ENCODE measurements around the gene EGFR.
"Not testable (repeated sequence)": the region's sequence is repeated elsewhere in the genome, so short reads cannot be mapped to it uniquely, and the experiment has no call there.

EGFR gene

DNA sequence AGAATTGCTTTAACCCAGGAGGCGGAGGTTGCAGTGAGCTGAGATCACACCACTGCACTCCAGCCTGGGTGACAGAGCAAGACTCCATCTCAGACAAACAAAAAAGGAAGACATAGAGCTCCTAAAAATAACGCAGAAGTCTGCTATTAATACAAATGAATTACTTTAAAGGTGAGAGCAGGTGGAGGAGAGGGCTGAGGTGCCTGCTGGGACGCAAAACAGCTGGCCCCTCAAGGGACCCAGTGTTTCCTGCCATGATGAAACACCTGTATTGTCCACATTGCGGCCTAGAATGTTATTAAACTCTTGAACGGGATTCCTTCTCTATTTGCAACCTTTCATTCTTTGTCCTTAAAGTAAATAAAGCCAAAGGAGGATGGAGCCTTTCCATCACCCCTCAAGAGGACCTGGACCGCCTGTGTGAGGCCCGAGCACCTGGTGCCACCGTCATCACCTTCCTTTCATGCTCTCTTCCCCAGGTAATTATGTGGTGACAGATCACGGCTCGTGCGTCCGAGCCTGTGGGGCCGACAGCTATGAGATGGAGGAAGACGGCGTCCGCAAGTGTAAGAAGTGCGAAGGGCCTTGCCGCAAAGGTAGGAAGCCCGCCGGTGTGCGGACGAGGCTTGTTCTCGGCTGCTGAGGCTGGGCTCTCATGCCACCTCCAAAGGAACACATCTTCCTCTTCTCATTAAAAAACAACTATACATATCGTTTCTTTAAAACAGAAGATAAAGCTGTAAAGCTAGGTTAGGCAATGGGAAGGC, 136.7 kb downstream of the EGFR start:
- no peak for DNase-seq

DNA sequence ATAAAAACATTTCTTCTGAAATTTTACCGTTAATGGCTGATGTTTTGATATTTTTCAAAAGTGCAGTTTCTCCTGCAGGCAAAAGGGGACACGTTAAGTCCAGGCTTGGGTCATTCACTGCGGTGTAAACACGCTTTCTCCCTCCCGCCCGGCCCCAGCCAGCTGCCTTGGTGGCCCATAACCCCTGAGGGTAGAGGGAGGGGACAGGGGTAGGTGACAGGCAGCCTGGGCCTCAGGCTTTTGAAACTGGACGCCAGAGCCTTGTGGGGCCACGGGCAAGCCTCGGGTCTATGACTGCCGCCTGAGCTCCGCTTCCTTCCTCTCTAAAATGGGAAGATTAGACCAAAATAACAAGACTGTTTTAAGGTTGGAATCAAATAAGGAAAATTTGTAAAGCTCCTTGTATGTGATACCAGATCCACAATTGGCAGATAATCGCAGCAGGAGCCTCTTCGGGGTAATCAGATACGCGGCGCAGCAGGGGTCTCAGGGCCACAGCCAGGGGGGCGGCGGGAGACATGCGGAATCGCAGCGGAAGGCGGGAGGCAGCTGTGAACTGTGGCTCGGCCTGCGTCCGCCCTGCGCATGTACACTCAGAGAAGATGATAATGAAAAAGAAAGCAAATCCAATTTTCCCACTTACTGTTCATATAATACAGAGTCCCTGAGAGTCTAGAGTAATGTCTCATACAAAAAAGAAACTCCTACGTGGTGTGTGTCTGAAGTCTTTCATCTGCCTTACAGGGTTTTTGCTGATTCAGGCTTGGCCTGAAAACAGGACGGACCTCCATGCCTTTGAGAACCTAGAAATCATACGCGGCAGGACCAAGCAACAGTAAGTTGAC, 138.3 kb downstream of the EGFR start:
- no peak for DNase-seq

DNA sequence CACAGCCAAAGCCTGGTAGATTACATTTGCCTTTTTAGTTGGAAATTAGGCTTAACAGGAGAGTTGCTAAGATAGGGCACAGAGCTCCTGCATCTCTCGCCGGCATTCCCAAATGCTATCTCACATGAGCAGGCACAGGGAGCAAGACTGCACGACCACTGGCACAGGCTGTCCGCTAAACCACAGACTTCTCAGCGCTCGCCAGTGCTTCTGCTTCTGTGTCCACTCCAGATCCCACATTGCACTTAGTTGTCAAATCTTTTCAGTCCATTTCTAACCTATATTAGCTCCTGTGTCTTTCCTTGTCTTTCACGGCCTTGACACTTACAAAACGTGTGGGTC, 138.9 kb downstream of the EGFR start:
- DNase-seq, result no peak

DNA sequence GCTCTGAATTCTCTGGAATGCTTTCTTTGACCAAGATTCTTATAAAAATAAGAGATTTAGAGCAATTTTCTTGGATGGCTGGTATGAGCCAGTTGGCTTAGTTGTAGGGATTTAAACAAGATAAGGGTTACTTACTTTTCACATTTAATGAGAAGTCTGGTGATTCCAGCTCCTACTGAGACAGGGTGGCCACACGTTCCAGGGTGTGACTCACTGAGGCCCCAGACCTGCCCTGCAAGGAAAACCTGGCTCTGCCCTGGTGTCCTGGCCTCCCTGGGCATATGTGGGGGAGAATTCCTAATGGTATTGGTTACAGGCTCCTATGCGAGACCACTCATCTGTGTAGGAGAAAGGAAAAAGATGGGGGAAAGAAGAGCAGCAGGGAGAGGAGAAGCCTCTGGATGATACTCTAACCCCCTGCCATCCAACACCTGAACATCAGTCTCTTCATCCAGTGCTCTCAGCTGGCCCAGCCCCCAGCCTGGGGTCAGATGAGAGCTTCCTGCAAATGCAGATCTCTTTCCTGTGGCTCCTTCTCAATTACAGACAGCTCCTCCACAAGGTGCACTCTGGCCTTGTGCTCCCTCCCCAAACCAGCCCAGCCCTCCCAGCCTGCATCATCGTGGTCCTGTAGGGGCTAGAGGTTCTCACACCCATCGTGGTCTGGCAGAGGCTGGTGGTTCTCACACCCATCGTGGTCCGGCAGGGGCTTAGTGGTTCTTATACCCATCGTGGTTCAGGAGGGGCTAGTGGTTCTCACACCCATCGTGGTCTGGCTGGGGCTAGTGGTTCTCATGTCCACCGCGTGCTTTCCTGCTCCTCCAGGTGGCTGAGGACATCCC, 139.9 kb downstream of the EGFR start:
- no peak for DNase-seq

DNA sequence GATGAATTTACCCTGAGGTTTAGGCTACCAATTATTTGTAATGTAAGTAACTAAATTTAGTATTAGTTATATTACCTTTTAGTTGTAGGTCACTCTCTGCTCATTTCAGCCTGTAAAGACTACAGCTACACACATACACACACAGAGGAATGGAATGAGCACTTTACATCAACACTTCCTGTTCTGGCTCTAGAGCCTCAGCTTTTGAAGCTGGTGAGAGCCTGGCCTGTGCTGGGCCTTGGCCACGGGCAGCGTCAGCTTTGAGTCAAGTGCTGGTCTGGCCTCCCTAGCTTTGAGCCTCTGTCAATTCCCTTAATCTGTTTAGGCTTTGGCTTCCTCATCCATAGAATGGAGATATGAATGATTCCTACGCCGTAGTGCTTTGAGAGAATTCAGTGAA, 141.7 kb downstream of the EGFR start:
- no peak for DNase-seq

DNA sequence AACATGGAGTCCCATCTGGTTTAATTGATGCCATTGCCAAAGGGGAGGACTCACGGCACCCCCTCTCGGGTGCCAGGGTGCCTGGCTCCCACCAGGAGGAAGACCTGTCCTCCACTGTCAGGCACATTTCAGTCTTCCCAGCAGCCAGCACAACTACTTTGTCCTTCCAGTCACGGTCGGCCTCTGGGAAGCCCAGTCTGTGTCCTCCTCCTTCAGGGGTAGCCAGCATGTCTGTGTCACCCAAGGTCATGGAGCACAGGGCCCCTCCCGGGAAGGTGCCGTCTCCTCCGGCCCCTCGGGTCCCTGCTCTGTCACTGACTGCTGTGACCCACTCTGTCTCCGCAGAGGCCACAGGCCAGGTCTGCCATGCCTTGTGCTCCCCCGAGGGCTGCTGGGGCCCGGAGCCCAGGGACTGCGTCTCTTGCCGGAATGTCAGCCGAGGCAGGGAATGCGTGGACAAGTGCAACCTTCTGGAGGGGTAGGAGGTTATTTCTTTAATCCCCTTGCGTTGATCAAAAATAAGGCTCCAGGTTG, 142.4 kb downstream of the EGFR start:
- no peak for DNase-seq

DNA sequence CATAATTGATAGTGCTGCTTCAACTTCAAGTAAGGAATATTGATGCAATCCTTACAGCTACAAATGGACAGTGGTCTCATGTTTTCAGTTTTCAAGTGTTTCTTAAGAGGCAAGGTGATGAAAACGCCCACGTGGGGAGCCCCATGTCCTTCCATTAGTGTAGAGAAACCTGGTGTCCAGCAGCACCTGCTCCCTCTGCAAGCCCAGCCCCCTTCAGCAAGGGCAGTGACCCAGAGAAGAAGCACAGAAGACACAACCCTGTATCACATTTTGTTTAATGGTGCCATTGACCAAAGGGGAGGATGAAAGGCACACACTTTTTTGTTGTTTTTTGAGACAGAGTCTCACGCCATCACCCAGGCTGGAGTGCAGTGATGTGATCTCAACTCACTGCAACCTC, 143.7 kb downstream of the EGFR start:
- no peak for DNase-seq

DNA sequence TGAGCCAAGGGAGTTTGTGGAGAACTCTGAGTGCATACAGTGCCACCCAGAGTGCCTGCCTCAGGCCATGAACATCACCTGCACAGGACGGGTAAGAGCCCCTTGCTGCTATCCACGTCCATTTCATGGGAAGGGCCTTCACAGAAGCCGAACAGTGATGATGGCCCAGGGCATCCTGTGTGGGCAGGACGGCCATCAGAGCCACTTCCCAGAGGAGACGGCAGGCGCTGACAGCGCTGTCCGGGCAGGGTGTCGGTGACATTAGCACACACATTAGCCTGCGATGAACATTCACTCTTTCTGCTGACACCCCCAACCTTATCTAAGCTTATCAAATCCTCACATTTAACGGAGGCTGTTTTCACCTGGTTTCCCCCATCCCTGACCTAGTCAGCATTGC, 144.9 kb downstream of the EGFR start:
- DNase-seq, result no peak

DNA sequence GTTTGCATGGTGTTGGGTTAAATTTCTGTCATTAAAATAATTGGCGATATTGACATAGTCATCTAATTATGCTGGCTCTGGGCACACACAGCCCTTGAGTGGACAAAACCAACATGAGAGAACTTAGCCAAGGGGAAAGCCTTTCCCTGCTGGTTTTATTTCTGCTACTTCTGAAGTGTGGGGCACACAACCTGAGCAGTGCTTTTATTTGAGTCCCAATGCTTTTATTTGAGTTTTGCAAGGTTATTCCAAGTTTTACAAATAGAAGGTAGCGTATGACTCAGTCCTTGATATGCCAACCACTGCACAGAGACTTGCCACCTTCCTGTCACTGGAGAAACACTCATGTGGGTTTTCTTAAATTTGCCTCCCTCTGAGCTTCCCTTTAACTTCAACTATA, 145.7 kb downstream of the EGFR start:
- no peak for DNase-seq

DNA sequence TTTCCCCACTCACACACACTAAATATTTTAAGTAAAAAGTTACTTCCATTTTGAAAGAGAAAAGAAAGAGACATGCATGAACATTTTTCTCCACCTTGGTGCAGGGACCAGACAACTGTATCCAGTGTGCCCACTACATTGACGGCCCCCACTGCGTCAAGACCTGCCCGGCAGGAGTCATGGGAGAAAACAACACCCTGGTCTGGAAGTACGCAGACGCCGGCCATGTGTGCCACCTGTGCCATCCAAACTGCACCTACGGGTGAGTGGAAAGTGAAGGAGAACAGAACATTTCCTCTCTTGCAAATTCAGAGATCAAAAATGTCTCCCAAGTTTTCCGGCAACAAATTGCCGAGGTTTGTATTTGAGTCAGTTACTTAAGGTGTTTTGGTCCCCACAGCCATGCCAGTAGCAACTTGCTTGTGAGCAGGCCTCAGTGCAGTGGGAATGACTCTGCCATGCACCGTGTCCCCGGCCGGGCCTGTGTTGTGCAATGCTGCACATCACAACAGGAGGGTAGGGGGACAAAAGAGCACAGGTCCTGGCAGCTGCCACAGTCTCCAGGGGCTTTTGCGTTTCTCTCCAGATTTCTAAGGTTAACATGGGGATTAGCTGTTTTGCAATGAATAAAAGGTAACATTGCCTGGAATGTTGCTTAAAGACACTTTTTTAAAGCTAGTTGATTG, 146.5 kb downstream of the EGFR start:
- DNase-seq, result no peak

DNA sequence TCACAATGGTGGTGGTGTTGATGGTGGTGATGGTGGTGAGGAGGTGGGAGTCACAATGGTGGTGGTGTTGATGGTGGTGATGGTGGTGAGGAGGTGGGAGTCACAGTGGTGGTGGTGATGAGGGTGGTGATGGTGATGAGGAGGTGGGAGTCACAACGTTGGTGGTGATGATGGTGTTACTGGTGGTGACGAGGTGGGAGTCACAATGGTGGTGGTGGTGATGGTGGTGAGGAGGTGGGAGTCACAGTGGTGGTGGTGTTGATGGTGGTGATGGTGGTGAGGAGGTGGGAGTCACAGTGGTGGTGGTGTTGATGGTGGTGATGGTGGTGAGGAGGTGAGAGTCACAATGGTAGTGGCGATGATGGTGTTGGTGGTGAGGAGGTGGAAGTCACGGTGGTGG, 148.5 kb downstream of the EGFR start:
- not testable (repeated sequence) for DNase-seq

DNA sequence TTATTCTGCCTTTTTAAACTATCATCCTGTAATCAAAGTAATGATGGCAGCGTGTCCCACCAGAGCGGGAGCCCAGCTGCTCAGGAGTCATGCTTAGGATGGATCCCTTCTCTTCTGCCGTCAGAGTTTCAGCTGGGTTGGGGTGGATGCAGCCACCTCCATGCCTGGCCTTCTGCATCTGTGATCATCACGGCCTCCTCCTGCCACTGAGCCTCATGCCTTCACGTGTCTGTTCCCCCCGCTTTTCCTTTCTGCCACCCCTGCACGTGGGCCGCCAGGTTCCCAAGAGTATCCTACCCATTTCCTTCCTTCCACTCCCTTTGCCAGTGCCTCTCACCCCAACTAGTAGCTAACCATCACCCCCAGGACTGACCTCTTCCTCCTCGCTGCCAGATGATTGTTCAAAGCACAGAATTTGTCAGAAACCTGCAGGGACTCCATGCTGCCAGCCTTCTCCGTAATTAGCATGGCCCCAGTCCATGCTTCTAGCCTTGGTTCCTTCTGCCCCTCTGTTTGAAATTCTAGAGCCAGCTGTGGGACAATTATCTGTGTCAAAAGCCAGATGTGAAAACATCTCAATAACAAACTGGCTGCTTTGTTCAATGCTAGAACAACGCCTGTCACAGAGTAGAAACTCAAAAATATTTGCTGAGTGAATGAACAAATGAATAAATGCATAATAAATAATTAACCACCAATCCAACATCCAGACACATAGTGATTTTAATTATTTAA, 151.7 kb downstream of the EGFR start:
- no peak for DNase-seq

DNA sequence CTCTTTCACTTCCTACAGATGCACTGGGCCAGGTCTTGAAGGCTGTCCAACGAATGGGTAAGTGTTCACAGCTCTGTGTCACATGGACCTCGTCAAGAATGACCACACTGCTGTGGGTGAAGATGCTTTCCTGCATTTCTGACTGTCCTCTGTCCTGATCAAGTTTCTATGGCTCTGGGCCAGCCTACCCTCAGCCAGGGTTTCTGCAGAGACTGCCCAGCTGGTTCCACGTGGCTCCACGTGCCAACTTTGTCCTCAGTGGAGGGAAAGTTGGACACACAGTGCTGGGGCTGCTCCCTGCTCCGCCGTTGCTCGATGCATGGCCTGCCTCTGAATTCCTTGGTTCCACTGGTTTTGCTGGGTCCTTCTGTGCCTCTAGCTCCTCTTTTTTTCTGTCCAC, 152.3 kb downstream of the EGFR start:
- no peak for DNase-seq

DNA sequence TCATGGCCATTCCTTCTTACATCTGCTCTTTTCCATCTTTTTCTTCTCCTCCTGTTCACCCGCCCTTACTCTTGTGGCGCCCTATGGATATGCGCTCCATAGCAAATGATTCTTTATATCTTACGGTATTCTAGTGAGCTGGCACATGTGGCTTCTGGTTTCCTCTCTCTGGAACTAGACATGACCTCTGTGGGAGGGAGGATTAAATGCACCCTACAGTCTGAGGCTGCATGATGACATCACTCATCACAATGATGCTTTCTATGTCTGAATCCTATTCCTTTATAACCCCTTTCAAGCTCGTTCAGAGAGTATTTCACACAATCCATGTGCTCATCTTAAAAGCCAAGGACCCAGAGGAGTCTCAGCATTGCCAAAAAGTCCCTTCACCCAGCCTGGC, 153.3 kb downstream of the EGFR start:
- DNase-seq, result no peak

DNA sequence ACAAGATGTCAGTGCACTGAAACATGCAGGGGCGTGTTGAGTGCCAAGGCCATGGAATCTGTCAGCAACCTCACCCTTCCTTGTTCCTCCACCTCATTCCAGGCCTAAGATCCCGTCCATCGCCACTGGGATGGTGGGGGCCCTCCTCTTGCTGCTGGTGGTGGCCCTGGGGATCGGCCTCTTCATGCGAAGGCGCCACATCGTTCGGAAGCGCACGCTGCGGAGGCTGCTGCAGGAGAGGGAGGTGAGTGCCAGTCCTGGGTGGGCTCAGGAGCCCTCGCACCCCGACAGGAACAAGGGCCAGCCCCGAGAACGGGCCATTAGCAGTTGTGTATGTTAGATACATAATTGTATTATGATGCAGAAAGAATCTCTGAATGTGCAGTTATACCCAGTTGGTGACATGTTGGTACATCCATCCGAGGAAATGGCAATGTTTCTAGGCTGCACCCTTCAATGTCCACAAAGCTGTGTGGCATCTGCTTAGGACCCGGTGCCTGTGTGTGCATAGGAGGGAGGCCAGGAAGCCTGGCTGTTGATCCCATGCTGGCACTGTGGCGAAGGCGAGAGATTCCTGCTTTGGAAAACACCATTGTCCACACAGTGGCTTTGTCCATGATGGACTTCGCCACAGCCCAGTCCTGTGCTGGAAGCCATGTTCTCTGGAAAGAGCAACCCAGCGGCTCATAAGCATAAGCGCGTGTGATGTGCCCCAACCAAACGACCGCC, 154.2 kb downstream of the EGFR start:
- no peak for DNase-seq

DNA sequence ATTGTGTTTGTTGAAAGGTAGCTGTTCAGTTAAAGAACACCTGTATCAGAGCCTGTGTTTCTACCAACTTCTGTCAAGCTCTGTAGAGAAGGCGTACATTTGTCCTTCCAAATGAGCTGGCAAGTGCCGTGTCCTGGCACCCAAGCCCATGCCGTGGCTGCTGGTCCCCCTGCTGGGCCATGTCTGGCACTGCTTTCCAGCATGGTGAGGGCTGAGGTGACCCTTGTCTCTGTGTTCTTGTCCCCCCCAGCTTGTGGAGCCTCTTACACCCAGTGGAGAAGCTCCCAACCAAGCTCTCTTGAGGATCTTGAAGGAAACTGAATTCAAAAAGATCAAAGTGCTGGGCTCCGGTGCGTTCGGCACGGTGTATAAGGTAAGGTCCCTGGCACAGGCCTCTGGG, 154.9 kb downstream of the EGFR start:
- no peak for DNase-seq

DNA sequence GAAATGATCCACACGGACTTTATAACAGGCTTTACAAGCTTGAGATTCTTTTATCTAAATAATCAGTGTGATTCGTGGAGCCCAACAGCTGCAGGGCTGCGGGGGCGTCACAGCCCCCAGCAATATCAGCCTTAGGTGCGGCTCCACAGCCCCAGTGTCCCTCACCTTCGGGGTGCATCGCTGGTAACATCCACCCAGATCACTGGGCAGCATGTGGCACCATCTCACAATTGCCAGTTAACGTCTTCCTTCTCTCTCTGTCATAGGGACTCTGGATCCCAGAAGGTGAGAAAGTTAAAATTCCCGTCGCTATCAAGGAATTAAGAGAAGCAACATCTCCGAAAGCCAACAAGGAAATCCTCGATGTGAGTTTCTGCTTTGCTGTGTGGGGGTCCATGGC, 155.6 kb downstream of the EGFR start:
- no peak for DNase-seq

DNA sequence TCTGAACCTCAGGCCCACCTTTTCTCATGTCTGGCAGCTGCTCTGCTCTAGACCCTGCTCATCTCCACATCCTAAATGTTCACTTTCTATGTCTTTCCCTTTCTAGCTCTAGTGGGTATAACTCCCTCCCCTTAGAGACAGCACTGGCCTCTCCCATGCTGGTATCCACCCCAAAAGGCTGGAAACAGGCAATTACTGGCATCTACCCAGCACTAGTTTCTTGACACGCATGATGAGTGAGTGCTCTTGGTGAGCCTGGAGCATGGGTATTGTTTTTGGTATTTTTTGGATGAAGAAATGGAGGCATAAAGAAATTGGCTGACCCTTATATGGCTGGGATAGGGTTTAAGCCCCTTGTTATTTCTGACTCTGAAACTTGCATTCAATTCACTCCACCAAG, 156.0 kb downstream of the EGFR start:
- no peak for DNase-seq

DNA sequence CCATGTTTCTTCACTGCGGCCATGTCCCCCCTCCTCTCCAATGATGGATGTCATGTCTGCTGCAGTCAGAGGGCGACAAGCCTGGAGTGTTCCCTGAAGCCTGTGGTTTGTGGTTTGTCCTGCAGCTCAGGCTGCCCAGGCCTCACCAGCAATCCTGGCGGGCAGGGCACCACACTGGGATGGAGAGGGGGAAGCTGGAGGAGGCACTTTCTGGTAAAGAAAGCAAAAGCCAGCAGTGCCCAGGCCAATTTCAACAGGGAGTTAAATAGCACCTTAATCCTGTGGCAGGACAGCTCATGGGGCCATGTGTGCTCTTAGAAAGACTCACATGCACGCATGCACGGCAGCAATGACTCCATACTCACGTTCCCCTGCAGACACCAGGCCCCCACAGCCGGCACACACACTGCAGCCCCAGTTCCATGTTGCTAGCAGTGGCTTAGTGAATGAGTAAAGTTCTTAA, 158.3 kb downstream of the EGFR start:
- DNase-seq, result no peak

DNA sequence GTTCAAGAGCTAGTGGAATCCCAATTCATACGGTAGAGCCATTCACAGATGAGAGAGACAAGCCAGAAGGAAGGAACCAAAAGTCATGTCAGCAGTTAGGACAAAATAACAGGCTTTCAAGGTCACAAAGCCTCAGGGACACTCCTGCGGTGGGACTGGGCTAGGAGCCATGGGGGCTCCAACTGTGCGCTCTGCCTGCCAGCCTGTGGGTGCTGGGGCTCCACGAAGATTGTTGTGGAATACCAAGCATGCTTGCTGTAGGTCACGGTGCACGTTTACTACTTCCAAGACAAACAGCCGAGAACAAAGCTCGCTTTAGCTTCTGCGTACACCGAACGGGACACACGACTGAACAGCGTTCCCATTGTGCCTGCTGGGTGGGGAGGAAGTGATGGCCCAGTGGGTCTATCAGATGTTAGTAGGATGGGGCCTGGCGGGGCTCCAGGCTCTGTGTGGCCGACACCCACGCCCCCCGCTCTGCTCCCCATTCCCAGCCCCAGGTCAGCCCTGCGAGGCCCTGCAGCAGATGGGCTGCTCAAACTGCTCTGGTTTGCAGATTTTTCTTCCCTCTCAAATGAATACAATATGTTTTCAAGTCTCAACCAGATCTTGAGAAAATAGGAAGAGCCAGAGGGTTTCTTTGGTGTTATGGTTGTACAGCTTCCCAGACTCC, 158.9 kb downstream of the EGFR start:
- no peak for DNase-seq

Measured in stimulated activated CD4-positive, alpha-beta T cell treated with anti-CD3 and anti-CD28 coated beads, Interleukin-4, amount 100 ng/mL, for 4 hours (primary cell).